NCI-H2081 treated with DMSO at 0.1 percent for 48 hours (cell line): ENCODE data around the gene CELA2A.
"Not testable (repeated sequence)": the region's sequence is repeated elsewhere in the genome, so short reads cannot be mapped to it uniquely, and the experiment has no call there.

Experiments
- DNase-seq: peaks from one replicate; lab custom pipeline; 2025; lab: John Stamatoyannopoulos, UW

The CELA2A gene

DNA sequence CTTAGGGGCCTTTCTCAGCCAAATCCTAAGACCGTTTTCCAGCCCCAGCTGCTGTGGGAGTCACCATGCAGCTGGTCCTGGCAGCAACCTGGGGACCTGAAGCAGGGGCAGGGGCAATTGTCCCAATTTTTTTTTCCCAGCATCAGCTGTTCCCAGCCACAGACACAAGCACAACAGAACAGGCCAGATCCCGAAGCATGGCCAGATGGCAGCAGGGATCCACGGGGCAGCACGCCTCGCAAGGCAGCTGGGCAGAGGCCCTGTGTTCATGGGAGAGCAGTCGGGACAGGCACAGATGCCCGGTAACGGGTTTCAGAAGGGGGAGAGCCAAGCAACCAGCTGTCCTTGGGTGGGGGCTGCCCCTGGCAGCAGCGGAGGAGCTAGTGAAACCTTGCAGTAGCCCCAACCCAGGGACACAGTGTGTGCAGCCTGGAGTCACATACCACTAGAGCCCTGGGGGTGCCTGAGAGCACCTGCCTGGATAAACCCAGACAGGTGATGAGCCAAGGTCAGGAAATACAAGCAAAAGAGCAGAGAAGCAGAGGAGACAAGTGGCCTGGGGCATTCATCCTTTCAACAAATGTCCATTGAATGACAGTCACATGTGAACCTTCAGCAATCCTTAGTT is 13.4 kb downstream of the CELA2A start:
- not testable (repeated sequence) for DNase-seq

GRCh38 chr1:15471067-15471466 is 14.5 kb downstream of the CELA2A start:
- not testable (repeated sequence) for DNase-seq

DNA sequence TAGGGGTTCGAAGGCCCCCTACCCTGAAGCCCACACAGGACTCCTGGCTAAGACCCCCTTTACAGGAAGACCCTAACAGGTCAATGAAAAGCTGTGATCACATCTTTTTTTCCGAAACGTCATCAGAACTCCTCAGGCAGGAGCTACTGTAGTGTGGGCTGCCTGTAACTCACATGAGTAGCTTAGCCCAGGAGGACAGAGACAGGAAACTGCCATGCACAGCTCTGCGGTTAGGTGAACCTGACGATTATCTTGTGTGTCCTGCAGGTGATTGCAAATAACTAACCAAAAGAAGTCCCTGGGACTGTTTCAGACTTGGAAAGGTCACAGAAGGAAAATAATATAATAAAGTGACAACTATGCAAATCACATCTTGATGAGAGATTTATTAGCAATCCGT is 15.2 kb downstream of the CELA2A start:
- not testable (repeated sequence) for DNase-seq

- DNase-seq: no peak
Measured at GRCh38 chr1:15472587-15472986, 16.1 kb downstream of the CELA2A start.

DNA sequence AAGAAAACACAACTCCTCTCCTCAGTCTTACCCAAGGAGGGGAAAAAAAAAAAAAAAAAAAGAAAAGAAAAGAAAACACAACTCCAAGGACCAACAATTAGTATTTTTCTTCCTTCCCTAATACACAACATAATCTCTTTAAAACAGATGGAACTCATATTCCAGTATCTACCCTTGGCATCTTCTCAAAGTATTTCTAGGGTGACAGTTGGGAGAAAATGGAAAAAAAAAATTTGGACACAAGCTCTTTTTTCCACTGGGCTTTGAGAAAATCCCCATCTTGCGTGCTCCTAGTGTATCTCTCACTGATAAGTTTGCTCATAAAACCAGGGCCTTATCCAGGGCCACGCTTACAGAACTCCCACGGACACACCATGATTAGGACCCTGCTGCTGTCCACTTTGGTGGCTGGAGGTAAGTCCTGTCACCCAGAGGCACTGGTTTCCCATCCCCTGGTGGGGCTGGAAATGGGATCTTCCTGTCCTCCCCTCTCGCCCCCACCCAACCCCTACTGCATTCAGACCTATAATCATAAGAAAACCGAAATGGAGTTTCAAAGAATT is 19.3 kb downstream of the CELA2A start, which contains the start of gene CELA2B:
CELA2B (plus strand) TSS at position 353 of the 563 bp plus-strand sequence; CDS start at position 375, 22 bp downstream.
- no peak for DNase-seq

- DNase-seq: no peak
Measured at GRCh38 chr1:15476927-15477326, 20.4 kb downstream of the CELA2A start.

GRCh38 chr1:15477646-15478212 is 21.2 kb downstream of the CELA2A start:
- DNase-seq: no peak

DNA sequence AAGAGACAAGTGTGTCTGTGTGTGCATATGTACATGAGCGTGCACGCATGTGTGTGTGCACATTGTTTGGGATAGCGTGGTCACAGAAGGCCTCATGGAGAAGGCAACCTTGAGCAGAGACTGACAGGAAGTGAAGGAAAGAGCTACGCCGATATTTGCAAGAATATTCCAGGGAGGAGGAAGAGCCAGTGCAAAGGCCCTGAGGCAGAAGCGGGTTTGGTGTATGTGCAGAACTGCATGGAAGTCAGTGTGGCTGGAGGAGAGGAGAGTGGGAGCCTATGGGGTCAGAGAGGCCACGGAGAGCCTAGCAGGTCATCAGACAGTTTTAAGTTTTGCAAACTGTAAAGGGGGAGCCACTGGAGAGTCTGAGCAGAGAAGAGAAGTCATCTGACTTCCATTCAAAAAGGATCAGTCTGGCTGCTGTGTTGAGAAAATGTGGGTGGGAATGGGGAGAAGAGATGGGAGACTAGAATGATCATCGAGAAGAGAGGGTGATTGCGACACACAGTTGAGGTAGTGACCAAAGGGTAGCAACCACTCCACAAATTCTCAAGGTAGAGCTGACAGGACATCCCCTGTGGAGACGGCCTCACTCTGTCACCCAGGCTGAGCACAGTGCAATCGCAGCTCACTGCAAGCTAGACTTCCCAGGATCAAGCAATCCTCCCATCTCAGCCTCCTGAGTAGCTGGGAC is 23.3 kb downstream of the CELA2A start:
- DNase-seq: no peak

DNA sequence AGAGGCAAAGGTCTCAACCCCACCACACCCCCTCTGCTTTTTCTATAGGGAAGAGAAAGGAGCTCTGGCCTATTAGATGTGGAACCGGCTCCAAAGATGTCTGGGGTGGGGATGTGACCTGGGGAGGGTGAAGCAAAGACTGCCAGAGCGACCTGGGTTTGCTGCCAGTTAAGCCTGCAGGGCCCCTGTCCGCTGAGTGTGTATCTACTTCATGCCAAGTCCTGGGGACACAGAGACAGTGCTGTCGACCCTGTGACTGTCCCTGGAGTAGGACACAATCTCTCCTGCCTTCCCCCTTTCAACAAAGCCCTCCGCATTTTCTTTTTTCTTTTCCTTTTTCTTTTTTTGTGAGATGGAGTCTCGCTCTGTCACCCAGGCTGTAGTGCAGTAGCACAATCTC is 25.9 kb downstream of the CELA2A start:
- DNase-seq: not testable (repeated sequence)

DNA sequence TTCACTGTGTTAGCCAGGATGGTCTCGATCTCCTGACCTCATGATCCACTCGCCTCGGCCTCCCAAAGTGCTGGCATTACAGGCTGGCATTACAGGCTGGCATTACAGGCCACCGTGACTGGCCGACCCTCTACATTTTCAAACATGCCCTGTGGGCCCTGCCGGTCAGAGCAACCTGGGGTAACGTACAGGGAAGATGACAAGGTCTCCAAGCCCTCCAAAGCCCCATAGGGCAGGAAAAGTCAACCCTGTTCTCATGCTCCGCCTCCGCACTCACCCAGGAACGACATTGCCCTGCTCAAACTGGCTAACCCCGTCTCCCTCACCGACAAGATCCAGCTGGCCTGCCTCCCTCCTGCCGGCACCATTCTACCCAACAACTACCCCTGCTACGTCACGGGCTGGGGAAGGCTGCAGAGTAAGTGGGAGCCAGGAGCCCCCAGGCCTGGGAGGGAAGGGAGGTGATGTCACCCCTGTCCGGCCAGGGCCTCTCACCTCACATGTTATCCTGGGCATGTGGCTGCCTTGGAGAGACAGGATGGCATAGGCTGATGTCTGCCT is 26.5 kb downstream of the CELA2A start:
- DNase-seq: not testable (repeated sequence)

DNA sequence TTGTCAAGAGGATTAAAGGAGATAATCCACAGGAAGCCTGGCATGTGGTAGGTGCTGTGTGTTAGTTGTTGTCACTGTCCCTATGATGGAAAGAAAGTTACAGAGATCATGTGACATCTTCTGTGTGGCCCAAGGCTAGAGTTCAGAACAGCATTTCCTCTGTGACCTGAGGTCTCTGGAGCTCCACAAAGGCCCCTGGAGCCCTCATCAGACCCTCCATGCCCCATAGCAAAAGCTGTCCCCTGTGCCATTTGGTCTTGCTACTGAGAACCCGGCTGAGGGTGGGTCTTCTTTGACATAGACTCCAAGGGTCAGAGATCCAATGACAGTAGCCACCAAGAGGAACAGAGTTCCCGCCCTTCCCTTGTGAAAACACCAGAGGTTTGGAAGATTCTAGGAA is 27.4 kb downstream of the CELA2A start:
- DNase-seq: no peak

GRCh38 chr1:15484443-15484842 is 27.9 kb downstream of the CELA2A start:
- not testable (repeated sequence) for DNase-seq

GRCh38 chr1:15485636-15486035 is 29.1 kb downstream of the CELA2A start:
- no peak for DNase-seq

DNA sequence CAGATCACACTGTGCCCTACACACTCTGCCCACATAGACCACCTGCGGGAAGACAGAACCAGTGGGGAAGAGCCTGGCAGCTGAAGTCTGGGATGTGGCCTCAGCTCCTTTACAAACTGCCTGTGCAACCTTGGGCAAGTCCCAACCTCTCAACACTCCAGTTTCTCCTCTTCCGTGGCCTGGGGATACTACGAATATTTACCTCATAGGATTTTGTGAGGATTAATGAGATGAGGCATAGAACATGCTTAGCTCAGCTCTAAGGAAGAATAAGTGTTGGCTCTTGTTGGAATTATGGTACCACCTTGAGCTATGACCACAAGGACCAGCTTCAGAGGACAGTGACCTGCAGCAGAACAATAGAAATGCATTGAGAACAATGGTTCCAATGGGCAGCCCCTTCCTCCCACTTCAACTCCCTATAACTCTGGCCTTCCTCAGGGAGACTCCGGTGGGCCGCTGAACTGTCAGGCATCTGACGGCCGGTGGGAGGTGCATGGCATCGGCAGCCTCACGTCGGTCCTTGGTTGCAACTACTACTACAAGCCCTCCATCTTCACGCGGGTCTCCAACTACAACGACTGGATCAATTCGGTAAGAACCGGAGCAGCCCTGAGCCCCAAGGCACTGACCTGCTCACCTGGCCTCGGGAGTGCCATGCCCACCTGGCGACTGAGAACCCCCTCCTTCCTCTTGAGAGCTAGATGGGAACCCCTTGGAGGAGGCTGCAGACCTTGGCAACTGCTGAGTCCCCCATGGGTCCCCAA is 30.5 kb downstream of the CELA2A start:
- not testable (repeated sequence) for DNase-seq

- no peak for DNase-seq
Measured at GRCh38 chr1:15488371-15488770, 31.8 kb downstream of the CELA2A start.

GRCh38 chr1:15489052-15489736 is 32.7 kb downstream of the CELA2A start:
- DNase-seq: no peak

GRCh38 chr1:15491010-15491409 is 34.5 kb downstream of the CELA2A start:
- DNase-seq: not testable (repeated sequence)

DNA sequence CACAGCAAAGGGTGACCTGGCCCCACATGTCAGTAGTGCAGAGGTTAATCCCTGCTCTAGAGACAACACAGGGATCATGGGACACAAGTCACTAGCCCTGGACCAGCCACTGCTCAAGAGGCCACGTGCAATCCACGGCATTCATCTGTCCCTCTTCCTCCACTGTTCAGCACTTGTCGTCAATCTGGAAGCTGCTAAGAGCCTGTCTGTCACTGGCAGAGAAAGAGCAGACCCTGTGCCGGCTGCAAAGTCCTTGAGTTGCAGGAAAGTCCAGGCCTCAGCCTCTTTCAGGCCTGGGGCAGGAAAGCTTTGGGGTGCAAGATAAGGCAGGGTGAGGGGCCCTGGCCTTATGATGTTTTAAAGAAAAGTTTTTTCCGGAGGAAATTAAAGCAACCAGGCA is 36.1 kb downstream of the CELA2A start:
- DNase-seq: no peak

DNA sequence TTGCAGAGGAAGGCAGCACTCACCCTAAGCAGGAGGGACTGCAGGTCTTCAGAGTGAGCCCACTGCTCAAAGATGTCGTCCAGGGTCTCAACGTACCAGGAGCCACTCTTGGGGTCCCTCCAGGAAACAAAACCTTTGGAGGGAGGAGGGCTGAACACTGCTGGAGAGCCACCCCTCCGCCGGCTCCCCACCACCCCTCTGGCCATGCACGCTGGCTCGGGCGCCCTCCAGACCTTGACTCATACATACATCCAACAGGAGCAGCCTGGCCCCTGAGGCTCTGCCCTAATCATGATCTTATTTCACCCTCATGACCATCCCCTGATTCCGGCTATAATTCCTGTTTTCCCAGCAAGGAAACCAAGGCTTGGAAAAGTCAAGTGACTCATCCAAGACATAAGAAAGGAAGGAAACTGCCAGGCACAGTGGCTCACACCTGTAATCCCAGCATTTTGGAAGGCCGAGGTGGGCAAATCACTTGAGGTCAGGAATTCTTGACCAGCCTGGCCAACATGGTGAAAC is 37.4 kb downstream of the CELA2A start:
- DNase-seq: no peak

GRCh38 chr1:15500184-15501178 is 43.9 kb downstream of the CELA2A start:
- no peak for DNase-seq
